ENCODE data around the gene DNAJC5. TPM values are rescaled to one million over a fixed set of nuclear protein-coding genes. Genes with fewer than 3 reads are reported as not detected.
A peak's percentile ranks its signal among the peaks of the same experiment; 100 is the strongest.

Gene DNAJC5
- total RNA-seq, 2 donors from 2014 or later, result 58.9 to 63.9 TPM

- Histone ChIP-seq H3K27me3 (peaks cover 10% of the 10 kb centered on the region), H3K27ac (no peak overlapping the region), H3K36me3 (no peaks in the 10 kb centered on the region), H3K4me3 (no peak overlapping the region), H3K9me3 (no peaks in the 10 kb centered on the region), H3K9ac (ENCODE audit: low read depth in 2 of 2, low read length in 2 of 2) (no peak overlapping the region), H3K4me1 (peaks cover 8% of the 10 kb centered on the region)
- DNase-seq, result no peak
- intact Hi-C loops (cut with DNase I), result loop anchor here (5.0 to 10.0 kb wide), 2 partner anchors 73 to 316 kb away; partner anchors contain the start of gene SRMS
- no peak for TF ChIP-seq CTCF (IDR thresholded peaks at IDR 0.05)
Measured at GRCh38 chr20:63860325-63861051, 34.4 kb upstream of the DNAJC5 start.

DNA sequence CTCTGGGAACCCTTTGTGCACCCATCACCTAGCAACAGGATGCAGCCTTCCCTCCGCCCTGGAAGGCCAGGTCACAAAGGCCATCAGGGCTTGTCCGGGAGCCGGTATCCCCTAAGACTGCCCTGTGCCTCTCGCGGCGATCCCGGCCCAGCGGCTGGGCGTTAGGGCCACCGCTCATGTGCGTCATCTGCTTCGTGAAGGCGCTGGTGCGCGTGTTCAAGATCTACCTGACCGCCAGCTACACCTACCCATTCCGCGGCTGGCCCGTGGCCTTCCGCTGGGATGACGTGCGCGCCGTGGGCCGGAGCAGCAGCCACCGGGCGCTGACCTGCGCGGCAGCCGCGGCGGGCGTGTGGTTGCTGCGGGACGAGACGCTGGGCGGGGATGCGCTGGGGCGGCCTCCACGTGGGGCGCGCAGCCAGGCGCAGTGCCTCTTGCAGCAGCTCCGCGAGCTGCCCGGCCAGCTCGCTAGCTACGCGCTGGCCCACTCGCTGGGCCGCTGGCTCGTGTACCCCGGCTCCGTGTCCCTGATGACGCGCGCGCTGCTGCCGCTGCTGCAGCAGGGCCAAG is 33.5 kb upstream of the DNAJC5 start, which contains the start of gene ABHD16B:
ABHD16B (plus strand) TSS at position 134 of the 570 bp plus-strand sequence; CDS start at position 177, 43 bp downstream.
- no peak within 1 kb of the TSS for H3K27ac ChIP-seq
- intact Hi-C loops (cut with DNase I), result loop anchor here (5.0 to 10.0 kb wide), 2 partner anchors 74 to 317 kb away; partner anchors contain the start of gene SRMS

DNA sequence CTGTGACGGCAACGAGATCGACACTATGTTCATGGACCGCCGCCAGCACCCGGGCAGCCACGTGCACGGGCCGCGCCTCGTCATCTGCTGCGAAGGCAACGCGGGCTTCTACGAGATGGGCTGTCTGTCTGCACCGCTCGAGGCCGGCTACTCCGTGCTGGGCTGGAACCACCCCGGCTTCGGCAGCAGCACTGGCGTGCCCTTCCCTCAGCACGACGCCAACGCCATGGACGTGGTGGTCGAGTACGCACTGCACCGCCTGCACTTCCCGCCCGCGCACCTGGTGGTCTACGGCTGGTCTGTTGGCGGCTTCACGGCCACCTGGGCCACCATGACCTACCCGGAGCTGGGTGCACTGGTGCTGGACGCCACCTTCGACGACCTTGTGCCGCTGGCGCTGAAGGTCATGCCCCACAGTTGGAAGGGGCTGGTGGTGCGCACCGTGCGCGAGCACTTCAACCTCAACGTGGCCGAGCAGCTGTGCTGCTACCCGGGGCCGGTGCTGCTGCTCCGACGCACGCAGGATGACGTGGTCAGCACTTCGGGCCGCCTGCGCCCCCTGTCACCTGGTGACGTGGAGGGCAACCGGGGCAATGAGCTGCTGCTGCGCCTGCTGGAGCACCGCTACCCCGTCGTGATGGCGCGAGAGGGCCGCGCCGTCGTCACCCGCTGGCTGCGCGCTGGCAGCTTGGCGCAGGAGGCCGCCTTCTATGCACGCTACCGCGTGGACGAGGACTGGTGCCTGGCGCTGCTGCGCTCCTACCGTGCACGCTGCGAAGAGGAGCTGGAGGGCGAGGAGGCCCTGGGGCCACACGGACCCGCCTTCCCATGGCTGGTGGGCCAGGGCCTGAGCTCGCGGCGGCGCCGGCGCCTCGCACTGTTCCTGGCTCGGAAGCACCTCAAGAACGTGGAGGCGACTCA is 32.7 kb upstream of the DNAJC5 start:
- H3K9me3 ChIP-seq, result no peaks in the 10 kb centered on the region
- no peaks in the 10 kb centered on the region for H3K36me3 ChIP-seq
- no peak overlapping the region for H3K9ac ChIP-seq (ENCODE audit: low read depth in 2 of 2, low read length in 2 of 2)
- H3K4me1 ChIP-seq, result peaks cover 11% of the 10 kb centered on the region
- no peak overlapping the region for H3K27ac ChIP-seq
- no peaks in the 10 kb centered on the region for H3K27me3 ChIP-seq
- TF ChIP-seq CTCF (IDR thresholded peaks at IDR 0.05), result no peak
- intact Hi-C loops (cut with DNase I), result loop anchor here (5.0 to 10.0 kb wide), 2 partner anchors 75 to 317 kb away; partner anchors contain the start of gene SRMS
- DNase-seq, result no peak
- H3K4me3 ChIP-seq, result no peak overlapping the region

More for the DNA sequence above, 33.5 kb upstream of the DNAJC5 start, which contains the start of gene ABHD16B:
- H3K9ac ChIP-seq (ENCODE audit: low read depth in 2 of 2, low read length in 2 of 2), result no peak within 1 kb of the TSS
- no peaks in the 10 kb centered on the region for H3K36me3 ChIP-seq
- peaks cover 11% of the 10 kb centered on the region for H3K4me1 ChIP-seq
- no peaks in the 10 kb centered on the region for H3K9me3 ChIP-seq
- H3K27me3 ChIP-seq, result peaks cover under 1% of the 10 kb centered on the region
- TF ChIP-seq CTCF (IDR thresholded peaks at IDR 0.05), result no peak
- DNase-seq, result no peak
- H3K4me3 ChIP-seq, result no peak within 1 kb of the TSS

DNA sequence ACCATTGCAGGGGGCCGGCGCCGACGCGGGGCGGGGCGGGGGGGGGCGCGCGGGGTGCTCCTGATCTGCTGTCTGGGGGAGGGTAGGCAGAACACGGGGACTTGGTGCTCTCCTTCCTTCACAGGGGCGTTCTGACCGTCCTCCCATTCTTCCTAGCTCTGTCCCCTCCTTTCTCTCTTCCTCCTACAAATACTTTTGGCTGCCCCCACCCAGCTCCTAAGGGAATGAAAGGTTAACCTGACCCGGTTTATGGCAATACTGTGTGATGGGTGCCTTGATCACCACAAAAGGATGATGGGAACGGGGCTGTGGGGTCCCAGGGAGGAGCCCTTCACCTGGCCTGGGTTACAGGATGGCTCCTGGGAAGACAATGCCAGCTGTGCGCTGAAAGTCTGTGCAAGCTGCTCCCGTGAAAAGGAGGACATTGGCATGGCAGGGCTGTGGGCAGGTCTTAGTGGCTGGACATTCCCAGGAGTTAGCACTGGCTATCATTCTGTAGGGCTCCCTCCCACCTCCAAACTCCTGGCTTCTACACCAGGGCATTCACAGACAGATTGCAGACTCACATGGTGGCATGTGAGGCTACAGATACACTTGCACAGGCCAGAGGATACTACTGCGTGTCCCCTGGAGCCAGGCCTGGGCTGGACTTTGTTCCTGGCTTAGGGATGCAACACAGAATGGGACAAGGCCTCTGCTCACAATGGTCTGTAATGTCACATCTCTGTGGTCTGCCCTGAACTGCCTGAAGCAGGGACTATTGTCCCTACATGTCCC is 31.7 kb upstream of the DNAJC5 start:
- peak overlapping the region; percentile 52 to 90 for H3K9ac ChIP-seq (ENCODE audit: low read depth in 2 of 2, low read length in 2 of 2)
- no peak for TF ChIP-seq CTCF (IDR thresholded peaks at IDR 0.05)

More for the DNA sequence above, 31.7 kb upstream of the DNAJC5 start:
- Histone ChIP-seq H3K9me3 (no peaks in the 10 kb centered on the region), H3K4me3 (peak overlapping the region; percentile 94), H3K36me3 (no peaks in the 10 kb centered on the region), H3K27ac (peak overlapping the region; percentile 97), H3K27me3 (no peaks in the 10 kb centered on the region), H3K4me1 (peaks cover 11% of the 10 kb centered on the region)
- intact Hi-C loops (cut with DNase I), result loop anchor here (5.0 to 10.0 kb wide), 2 partner anchors 76 to 318 kb away; partner anchors contain the start of gene SRMS
- DNase-seq, result no peak

All from colonic mucosa (tissue), 4 donors.